Panc1 (cell line): Measurements from ENCODE around the gene CORO1C.
"Not testable (repeated sequence)": the region's sequence is repeated elsewhere in the genome, so short reads cannot be mapped to it uniquely, and the experiment has no call there.

Experiments
- CTCF ChIP-seq: fragments of 450-650 bp; IDR thresholded peaks from 2 replicates; pipeline ENCODE4 v1.5.1; 2017; ENCODE audit warnings: mild to moderate bottlenecking
- POLR2AphosphoS5 ChIP-seq: IDR thresholded peaks from 2 replicates; pipeline ENCODE4 v1.6.1; 2012; ENCODE audit warnings: mild to moderate bottlenecking, low read depth, low read length, moderate library complexity
- SIN3A ChIP-seq: IDR thresholded peaks from 2 replicates; pipeline ENCODE4 v1.6.1; 2012; ENCODE audit warnings: low read depth, mild to moderate bottlenecking, low read length, moderate library complexity, borderline replicate concordance; ENCODE audit not compliant: insufficient read depth
- TCF7L2 ChIP-seq: IDR thresholded peaks from 2 replicates; pipeline ENCODE4 v1.6.1; 2011; ENCODE audit warnings: mild to moderate bottlenecking, low read depth, low read length, inconsistent platforms
- TF ChIP-seq, protein P1 (sequence below), 2 experiments: IDR thresholded peaks; 2 replicates each; pipeline ENCODE4 v1.6.1; 2011 to 2012; ENCODE audit warnings: low read depth in 2 of 2, control low read depth in 1 of 2, low read length in 1 of 2, mild to moderate bottlenecking in 1 of 2, moderate library complexity in 1 of 2; ENCODE audit not compliant: insufficient read depth in 1 of 2

- not testable (repeated sequence) for TF ChIP-seq CTCF, SIN3A, POLR2AphosphoS5, TCF7L2
- TF ChIP-seq, protein P1, sequence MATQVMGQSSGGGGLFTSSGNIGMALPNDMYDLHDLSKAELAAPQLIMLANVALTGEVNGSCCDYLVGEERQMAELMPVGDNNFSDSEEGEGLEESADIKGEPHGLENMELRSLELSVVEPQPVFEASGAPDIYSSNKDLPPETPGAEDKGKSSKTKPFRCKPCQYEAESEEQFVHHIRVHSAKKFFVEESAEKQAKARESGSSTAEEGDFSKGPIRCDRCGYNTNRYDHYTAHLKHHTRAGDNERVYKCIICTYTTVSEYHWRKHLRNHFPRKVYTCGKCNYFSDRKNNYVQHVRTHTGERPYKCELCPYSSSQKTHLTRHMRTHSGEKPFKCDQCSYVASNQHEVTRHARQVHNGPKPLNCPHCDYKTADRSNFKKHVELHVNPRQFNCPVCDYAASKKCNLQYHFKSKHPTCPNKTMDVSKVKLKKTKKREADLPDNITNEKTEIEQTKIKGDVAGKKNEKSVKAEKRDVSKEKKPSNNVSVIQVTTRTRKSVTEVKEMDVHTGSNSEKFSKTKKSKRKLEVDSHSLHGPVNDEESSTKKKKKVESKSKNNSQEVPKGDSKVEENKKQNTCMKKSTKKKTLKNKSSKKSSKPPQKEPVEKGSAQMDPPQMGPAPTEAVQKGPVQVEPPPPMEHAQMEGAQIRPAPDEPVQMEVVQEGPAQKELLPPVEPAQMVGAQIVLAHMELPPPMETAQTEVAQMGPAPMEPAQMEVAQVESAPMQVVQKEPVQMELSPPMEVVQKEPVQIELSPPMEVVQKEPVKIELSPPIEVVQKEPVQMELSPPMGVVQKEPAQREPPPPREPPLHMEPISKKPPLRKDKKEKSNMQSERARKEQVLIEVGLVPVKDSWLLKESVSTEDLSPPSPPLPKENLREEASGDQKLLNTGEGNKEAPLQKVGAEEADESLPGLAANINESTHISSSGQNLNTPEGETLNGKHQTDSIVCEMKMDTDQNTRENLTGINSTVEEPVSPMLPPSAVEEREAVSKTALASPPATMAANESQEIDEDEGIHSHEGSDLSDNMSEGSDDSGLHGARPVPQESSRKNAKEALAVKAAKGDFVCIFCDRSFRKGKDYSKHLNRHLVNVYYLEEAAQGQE (IDR thresholded peaks at IDR 0.05; ENCODE audit: insufficient read depth in 1 of 2, low read depth in 2 of 2, low read length in 1 of 2) = not testable (repeated sequence)
Measured at GRCh38 chr12:108751003-108751402, 19.7 kb upstream of the CORO1C start.
